Measurements from ENCODE around the gene EIF2AK3. TPM values are rescaled to one million over a fixed set of nuclear protein-coding genes. Genes with fewer than 3 reads are reported as not detected.

EIF2AK3 gene
- total RNA-seq, 1 donor = 25.9 TPM

GRCh38 chr2:88602022-88602421 lies 25.2 kb downstream of the EIF2AK3 start:
- H3K4me3 ChIP-seq (ENCODE audit: low read depth, low read length) = no peak overlapping the region
- DNase-seq (ENCODE audit: low read depth) = no peak
- no peak for TF ChIP-seq CTCF (IDR thresholded peaks at IDR 0.05; ENCODE audit: insufficient read depth, low read depth, low read length)

GRCh38 chr2:88601286-88601685 lies 26.0 kb downstream of the EIF2AK3 start:
- peak; percentile 87 for DNase-seq (ENCODE audit: low read depth)
- H3K4me3 ChIP-seq (ENCODE audit: low read depth, low read length) = no peak overlapping the region
- no peak for TF ChIP-seq CTCF (IDR thresholded peaks at IDR 0.05; ENCODE audit: insufficient read depth, low read depth, low read length)

- no peak for TF ChIP-seq CTCF (IDR thresholded peaks at IDR 0.05; ENCODE audit: insufficient read depth, low read depth, low read length)
- no peak overlapping the region for H3K4me3 ChIP-seq (ENCODE audit: low read depth, low read length)
- peak; percentile 91 for DNase-seq (ENCODE audit: low read depth)
Observed at GRCh38 chr2:88600038-88600465, 27.2 kb downstream of the EIF2AK3 start.

- no peak for DNase-seq (ENCODE audit: low read depth)
- no peak overlapping the region for H3K4me3 ChIP-seq (ENCODE audit: low read depth, low read length)
- TF ChIP-seq CTCF (IDR thresholded peaks at IDR 0.05; ENCODE audit: insufficient read depth, low read depth, low read length) = no peak
Observed at GRCh38 chr2:88599527-88599926, 27.7 kb downstream of the EIF2AK3 start.

GRCh38 chr2:88597168-88597567 lies 30.1 kb downstream of the EIF2AK3 start:
- DNase-seq (ENCODE audit: low read depth) = no peak
- no peak for TF ChIP-seq CTCF (IDR thresholded peaks at IDR 0.05; ENCODE audit: insufficient read depth, low read depth, low read length)
- no peak overlapping the region for H3K4me3 ChIP-seq (ENCODE audit: low read depth, low read length)

- no peak for DNase-seq (ENCODE audit: low read depth)
- TF ChIP-seq CTCF (IDR thresholded peaks at IDR 0.05; ENCODE audit: insufficient read depth, low read depth, low read length) = no peak
- no peak overlapping the region for H3K4me3 ChIP-seq (ENCODE audit: low read depth, low read length)
Observed at GRCh38 chr2:88596141-88596830, 31.0 kb downstream of the EIF2AK3 start.

- no peak overlapping the region for H3K4me3 ChIP-seq (ENCODE audit: low read depth, low read length)
- no peak for TF ChIP-seq CTCF (IDR thresholded peaks at IDR 0.05; ENCODE audit: insufficient read depth, low read depth, low read length)
- DNase-seq (ENCODE audit: low read depth) = no peak
Observed at GRCh38 chr2:88591698-88592097, 35.6 kb downstream of the EIF2AK3 start.

Measured in fibroblast of villous mesenchyme (primary cell).